ENCODE measurements around the gene FABP6.

The FABP6 gene

GRCh38 chr5:160260881-160261815 lies 31.8 kb downstream of the FABP6 start:
- H3K9ac ChIP-seq (ENCODE audit: low read depth, low read length), result no peak overlapping the region
- H3K36me3 ChIP-seq (ENCODE audit: insufficient read depth, low read length), result no peaks in the 10 kb centered on the region
- peaks cover 28% of the 10 kb centered on the region for H3K4me1 ChIP-seq (ENCODE audit: insufficient read depth, low read length)
- H3K9me3 ChIP-seq (ENCODE audit: control insufficient read depth, insufficient read depth, low read length), result no peaks in the 10 kb centered on the region

- Histone ChIP-seq H3K9ac (ENCODE audit: low read depth, low read length) (no peak overlapping the region), H3K9me3 (ENCODE audit: control insufficient read depth, insufficient read depth, low read length) (no peaks in the 10 kb centered on the region), H3K4me1 (ENCODE audit: insufficient read depth, low read length) (peaks cover 38% of the 10 kb centered on the region), H3K36me3 (ENCODE audit: insufficient read depth, low read length) (no peaks in the 10 kb centered on the region)
These were observed 33.1 kb downstream of the FABP6 start for GRCh38 chr5:160262151-160263074.

GRCh38 chr5:160263326-160263855 lies 34.1 kb downstream of the FABP6 start:
- Histone ChIP-seq H3K9ac (ENCODE audit: low read depth, low read length) (no peak overlapping the region), H3K4me1 (ENCODE audit: insufficient read depth, low read length) (peaks cover 38% of the 10 kb centered on the region), H3K36me3 (ENCODE audit: insufficient read depth, low read length) (no peaks in the 10 kb centered on the region; the same call in 1 of the 2 replicates), H3K9me3 (ENCODE audit: control insufficient read depth, insufficient read depth, low read length) (no peaks in the 10 kb centered on the region)

- Histone ChIP-seq H3K36me3 (ENCODE audit: insufficient read depth, low read length) (no peaks in the 10 kb centered on the region; the same call in 1 of the 2 replicates), H3K9ac (ENCODE audit: low read depth, low read length) (no peak overlapping the region), H3K4me1 (ENCODE audit: insufficient read depth, low read length) (peaks cover 34% of the 10 kb centered on the region), H3K9me3 (ENCODE audit: control insufficient read depth, insufficient read depth, low read length) (no peaks in the 10 kb centered on the region)
These were observed 36.7 kb downstream of the FABP6 start for GRCh38 chr5:160266044-160266443.

- no peaks in the 10 kb centered on the region; the same call in 1 of the 2 replicates for H3K36me3 ChIP-seq (ENCODE audit: insufficient read depth, low read length)
- H3K4me1 ChIP-seq (ENCODE audit: insufficient read depth, low read length), result peaks cover 39% of the 10 kb centered on the region
- H3K9ac ChIP-seq (ENCODE audit: low read depth, low read length), result no peak overlapping the region
- no peaks in the 10 kb centered on the region for H3K9me3 ChIP-seq (ENCODE audit: control insufficient read depth, insufficient read depth, low read length)
These were observed 37.5 kb downstream of the FABP6 start for GRCh38 chr5:160266752-160267345.

GRCh38 chr5:160268121-160268520 lies 38.8 kb downstream of the FABP6 start:
- Histone ChIP-seq H3K9ac (ENCODE audit: low read depth, low read length) (no peak overlapping the region), H3K36me3 (ENCODE audit: insufficient read depth, low read length) (no peaks in the 10 kb centered on the region; the same call in 1 of the 2 replicates), H3K4me1 (ENCODE audit: insufficient read depth, low read length) (peaks cover 37% of the 10 kb centered on the region), H3K9me3 (ENCODE audit: control insufficient read depth, insufficient read depth, low read length) (no peaks in the 10 kb centered on the region)

GRCh38 chr5:160269017-160269416 lies 39.7 kb downstream of the FABP6 start:
- H3K9me3 ChIP-seq (ENCODE audit: control insufficient read depth, insufficient read depth, low read length), result no peaks in the 10 kb centered on the region
- no peak overlapping the region for H3K9ac ChIP-seq (ENCODE audit: low read depth, low read length)
- H3K36me3 ChIP-seq (ENCODE audit: insufficient read depth, low read length), result no peaks in the 10 kb centered on the region; the same call in 1 of the 2 replicates
- peaks cover 37% of the 10 kb centered on the region for H3K4me1 ChIP-seq (ENCODE audit: insufficient read depth, low read length)

- Histone ChIP-seq H3K9ac (ENCODE audit: low read depth, low read length) (no peak overlapping the region), H3K36me3 (ENCODE audit: insufficient read depth, low read length) (no peaks in the 10 kb centered on the region; the same call in 1 of the 2 replicates), H3K9me3 (ENCODE audit: control insufficient read depth, insufficient read depth, low read length) (no peaks in the 10 kb centered on the region), H3K4me1 (ENCODE audit: insufficient read depth, low read length) (peaks cover 37% of the 10 kb centered on the region)
These were observed 41.4 kb downstream of the FABP6 start for GRCh38 chr5:160270704-160271103.

- H3K4me1 ChIP-seq (ENCODE audit: insufficient read depth, low read length), result peaks cover 31% of the 10 kb centered on the region
- no peaks in the 10 kb centered on the region; the same call in 1 of the 2 replicates for H3K36me3 ChIP-seq (ENCODE audit: insufficient read depth, low read length)
- no peak overlapping the region for H3K9ac ChIP-seq (ENCODE audit: low read depth, low read length)
- no peaks in the 10 kb centered on the region for H3K9me3 ChIP-seq (ENCODE audit: control insufficient read depth, insufficient read depth, low read length)
These were observed 42.1 kb downstream of the FABP6 start for GRCh38 chr5:160271396-160271795.

- no peak overlapping the region for H3K9ac ChIP-seq (ENCODE audit: low read depth, low read length)
- H3K9me3 ChIP-seq (ENCODE audit: control insufficient read depth, insufficient read depth, low read length), result no peaks in the 10 kb centered on the region
- H3K36me3 ChIP-seq (ENCODE audit: insufficient read depth, low read length), result no peaks in the 10 kb centered on the region; the same call in 1 of the 2 replicates
- peaks cover 27% of the 10 kb centered on the region for H3K4me1 ChIP-seq (ENCODE audit: insufficient read depth, low read length)
These were observed 42.5 kb downstream of the FABP6 start for GRCh38 chr5:160271836-160272235.

- Histone ChIP-seq H3K9me3 (ENCODE audit: control insufficient read depth, insufficient read depth, low read length) (no peaks in the 10 kb centered on the region), H3K4me1 (ENCODE audit: insufficient read depth, low read length) (peaks cover 23% of the 10 kb centered on the region), H3K9ac (ENCODE audit: low read depth, low read length) (no peak overlapping the region), H3K36me3 (ENCODE audit: insufficient read depth, low read length) (no peaks in the 10 kb centered on the region; the same call in 1 of the 2 replicates)
These were observed 43.0 kb downstream of the FABP6 start for GRCh38 chr5:160272264-160272663.

- H3K9me3 ChIP-seq (ENCODE audit: control insufficient read depth, insufficient read depth, low read length), result no peaks in the 10 kb centered on the region
- H3K9ac ChIP-seq (ENCODE audit: low read depth, low read length), result no peak overlapping the region
- peaks cover 23% of the 10 kb centered on the region for H3K4me1 ChIP-seq (ENCODE audit: insufficient read depth, low read length)
- H3K36me3 ChIP-seq (ENCODE audit: insufficient read depth, low read length), result no peaks in the 10 kb centered on the region; the same call in 1 of the 2 replicates
These were observed 43.6 kb downstream of the FABP6 start for GRCh38 chr5:160272889-160273288.

- Histone ChIP-seq H3K9ac (ENCODE audit: low read depth, low read length) (no peak overlapping the region), H3K36me3 (ENCODE audit: insufficient read depth, low read length) (no peaks in the 10 kb centered on the region), H3K9me3 (ENCODE audit: control insufficient read depth, insufficient read depth, low read length) (no peaks in the 10 kb centered on the region), H3K4me1 (ENCODE audit: insufficient read depth, low read length) (peaks cover 20% of the 10 kb centered on the region)
These were observed 45.2 kb downstream of the FABP6 start for GRCh38 chr5:160274483-160274931.

GRCh38 chr5:160278343-160278742 lies 49.0 kb downstream of the FABP6 start:
- H3K9me3 ChIP-seq (ENCODE audit: control insufficient read depth, insufficient read depth, low read length), result no peaks in the 10 kb centered on the region

More at GRCh38 chr5:160278343-160278742, 49.0 kb downstream of the FABP6 start:
- H3K36me3 ChIP-seq (ENCODE audit: insufficient read depth, low read length), result no peaks in the 10 kb centered on the region
- no peak overlapping the region for H3K9ac ChIP-seq (ENCODE audit: low read depth, low read length)
- no peaks in the 10 kb centered on the region for H3K4me1 ChIP-seq (ENCODE audit: insufficient read depth, low read length)

All from ES-I3 (cell line).